HEK293 (cell line): Measurements from ENCODE around the gene MYO1D.
A peak's percentile ranks its signal among the peaks of the same experiment; 100 is the strongest.

Source experiments
- CTCF ChIA-PET: fragments of 350-600 bp; formaldehyde crosslinking; extraction: SDS; loops from one replicate; lab custom pipeline; 2021; ENCODE audit warnings: antibody characterized with exemption; lab: Yijun Ruan, JAX
- POLR2A ChIA-PET: fragments of 300-600 bp; formaldehyde crosslinking; extraction: SDS; loops from one replicate; lab custom pipeline; 2020; ENCODE audit warnings: antibody characterized with exemption, inconsistent platforms; lab: Yijun Ruan, JAX
- H3K27ac ChIP-seq: fragments of 200-500 bp; sonication (Bioruptor generic); 2 replicates; pipeline ENCODE4 v1.5.1; 2014; ENCODE audit warnings: low read depth, low read length, control low read depth, inconsistent platforms; ENCODE audit errors: extremely low read depth
- H3K36me3 ChIP-seq, 2 experiments: fragments of 200-500 bp in 1 of 2; sonication (Bioruptor generic) in 1 of 2; 1 replicate in 1 of 2; 2 replicates in 1 of 2; pipeline ENCODE4 v1.5.1; 2014 to 2017; ENCODE audit warnings: inconsistent platforms in 2 of 2, low read length in 2 of 2; ENCODE audit not compliant: control insufficient read depth in 2 of 2, insufficient read depth in 1 of 2
- H3K4me1 ChIP-seq: fragments of 200-500 bp; sonication (Bioruptor generic); 2 replicates; pipeline ENCODE4 v1.5.1; 2014; ENCODE audit warnings: mild to moderate bottlenecking, low read length, inconsistent platforms; ENCODE audit not compliant: control insufficient read depth, insufficient read depth
- H3K4me3 ChIP-seq: 2 replicates; pipeline ENCODE4 v1.5.1; 2011; ENCODE audit warnings: low read depth, mild to moderate bottlenecking, control low read depth, low read length, moderate library complexity
- H3K9me3 ChIP-seq: fragments of 200-500 bp; sonication (Bioruptor generic); 2 replicates; pipeline ENCODE4 v1.5.1; 2014; ENCODE audit warnings: low read depth, low read length, inconsistent platforms; ENCODE audit not compliant: control insufficient read depth, insufficient read depth
- BCL11B ChIP-seq: fragments of 450-650 bp; formaldehyde crosslinking; IDR thresholded peaks from 2 replicates; pipeline ENCODE4 v1.5.1; 2016; ENCODE audit warnings: low read depth, missing biosample characterization, missing genetic modification characterization
- GFI1B ChIP-seq: fragments of 450-650 bp; formaldehyde crosslinking; IDR thresholded peaks from 2 replicates; pipeline ENCODE4 v1.5.1; 2016; ENCODE audit warnings: missing biosample characterization, missing genetic modification characterization
- GLIS2 ChIP-seq: fragments of 450-650 bp; formaldehyde crosslinking; IDR thresholded peaks from 2 replicates; pipeline ENCODE4 v1.5.1; 2016; ENCODE audit warnings: missing biosample characterization, missing genetic modification characterization
- KLF1 ChIP-seq: fragments of 450-650 bp; formaldehyde crosslinking; IDR thresholded peaks from 2 replicates; pipeline ENCODE4 v1.5.1; 2016; ENCODE audit warnings: missing biosample characterization, missing genetic modification characterization
- KLF8 ChIP-seq: fragments of 450-650 bp; formaldehyde crosslinking; IDR thresholded peaks from 2 replicates; pipeline ENCODE4 v1.5.1; 2016; ENCODE audit warnings: missing biosample characterization, missing genetic modification characterization
- SALL2 ChIP-seq: fragments of 450-650 bp; formaldehyde crosslinking; IDR thresholded peaks from 2 replicates; pipeline ENCODE4 v1.5.0; 2017; ENCODE audit warnings: missing biosample characterization, mild to moderate bottlenecking, missing genetic modification characterization, borderline replicate concordance
- TCF7L2 ChIP-seq: IDR thresholded peaks from 2 replicates; pipeline ENCODE4 v1.6.1; 2011; ENCODE audit warnings: low read depth, mild to moderate bottlenecking, inconsistent platforms, low read length, moderate library complexity, borderline replicate concordance
- ZBTB17 ChIP-seq: fragments of 450-650 bp; formaldehyde crosslinking; IDR thresholded peaks from 2 replicates; pipeline ENCODE4 v1.5.1; 2016; ENCODE audit warnings: missing biosample characterization, missing genetic modification characterization
- ZBTB20 ChIP-seq: fragments of 450-650 bp; formaldehyde crosslinking; IDR thresholded peaks from 2 replicates; pipeline ENCODE4 v1.5.1; 2016; ENCODE audit warnings: missing biosample characterization, missing genetic modification characterization
- ZFP3 ChIP-seq: fragments of 450-650 bp; formaldehyde crosslinking; IDR thresholded peaks from 2 replicates; pipeline ENCODE4 v1.5.1; 2016; ENCODE audit warnings: low read depth, missing biosample characterization, missing genetic modification characterization
- ZFP69B ChIP-seq: fragments of 450-650 bp; formaldehyde crosslinking; IDR thresholded peaks from 2 replicates; pipeline ENCODE4 v1.5.1; 2016; ENCODE audit warnings: missing biosample characterization, missing genetic modification characterization
- ZNF138 ChIP-seq: fragments of 450-650 bp; formaldehyde crosslinking; IDR thresholded peaks from 2 replicates; pipeline ENCODE4 v1.5.1; 2016; ENCODE audit warnings: missing biosample characterization, missing genetic modification characterization, borderline replicate concordance
- ZNF155 ChIP-seq: fragments of 450-650 bp; formaldehyde crosslinking; IDR thresholded peaks from 2 replicates; pipeline ENCODE4 v1.5.1; 2016; ENCODE audit warnings: missing biosample characterization, missing genetic modification characterization
- ZNF24 ChIP-seq: fragments of 450-650 bp; formaldehyde crosslinking; IDR thresholded peaks from 2 replicates; pipeline ENCODE4 v1.5.1; 2016; ENCODE audit warnings: missing biosample characterization, missing genetic modification characterization
- ZNF274 ChIP-seq, 2 experiments: fragments of 200-500 bp in 1 of 2; fragments of 450-650 bp in 1 of 2; sonication (Bioruptor generic) in 1 of 2; formaldehyde crosslinking in 1 of 2; IDR thresholded peaks; 2 replicates each; pipeline versions ENCODE4 v1.5.1 to v1.6.1; 2014 to 2016; ENCODE audit warnings: borderline replicate concordance in 1 of 2, inconsistent platforms in 1 of 2, low read length in 1 of 2, missing biosample characterization in 1 of 2, missing genetic modification characterization in 1 of 2
- ZNF302 ChIP-seq: fragments of 450-650 bp; formaldehyde crosslinking; IDR thresholded peaks from 2 replicates; pipeline ENCODE4 v1.5.1; 2016; ENCODE audit warnings: missing biosample characterization, missing genetic modification characterization, low read depth
- ZNF391 ChIP-seq: fragments of 450-650 bp; formaldehyde crosslinking; IDR thresholded peaks from 2 replicates; pipeline ENCODE4 v1.5.1; 2016; ENCODE audit warnings: low read depth, missing biosample characterization, missing genetic modification characterization, borderline replicate concordance
- ZNF623 ChIP-seq: fragments of 450-650 bp; formaldehyde crosslinking; IDR thresholded peaks from 2 replicates; pipeline ENCODE4 v1.5.1; 2016; ENCODE audit warnings: missing biosample characterization, missing genetic modification characterization
- ZNF629 ChIP-seq: fragments of 450-650 bp; formaldehyde crosslinking; IDR thresholded peaks from 2 replicates; pipeline ENCODE4 v1.5.1; 2017; ENCODE audit warnings: missing biosample characterization, missing genetic modification characterization
- ZNF670 ChIP-seq: fragments of 450-650 bp; formaldehyde crosslinking; IDR thresholded peaks from 2 replicates; pipeline ENCODE4 v1.5.1; 2016; ENCODE audit warnings: missing biosample characterization, missing genetic modification characterization, low read depth
- ZNF830 ChIP-seq: fragments of 450-650 bp; IDR thresholded peaks from 2 replicates; pipeline ENCODE4 v1.5.0; 2018; ENCODE audit warnings: missing biosample characterization, missing genetic modification characterization, low read depth, mild to moderate bottlenecking, moderate library complexity
- TF ChIP-seq, protein P1 (sequence below): fragments of 450-650 bp; formaldehyde crosslinking; IDR thresholded peaks from 2 replicates; pipeline ENCODE4 v1.5.1; 2016; ENCODE audit warnings: missing biosample characterization, missing genetic modification characterization
- TF ChIP-seq, protein P2 (sequence below): fragments of 450-650 bp; formaldehyde crosslinking; IDR thresholded peaks from 2 replicates; pipeline ENCODE4 v1.5.1; 2016; ENCODE audit warnings: missing biosample characterization, missing genetic modification characterization
- TF ChIP-seq, protein P3 (sequence below): fragments of 450-650 bp; formaldehyde crosslinking; IDR thresholded peaks from 2 replicates; pipeline ENCODE4 v1.5.1; 2016; ENCODE audit warnings: missing biosample characterization, missing genetic modification characterization
- TF ChIP-seq, protein P4 (sequence below): fragments of 450-650 bp; formaldehyde crosslinking; IDR thresholded peaks from 2 replicates; pipeline ENCODE4 v1.5.1; 2016; ENCODE audit warnings: missing biosample characterization, missing genetic modification characterization
- TF ChIP-seq, protein P5 (sequence below): fragments of 450-650 bp; formaldehyde crosslinking; IDR thresholded peaks from 2 replicates; pipeline ENCODE4; 2016; ENCODE audit warnings: missing biosample characterization, missing genetic modification characterization
- TF ChIP-seq, protein P6 (sequence below): fragments of 450-650 bp; IDR thresholded peaks from 2 replicates; pipeline ENCODE4 v1.5.1; 2018; ENCODE audit warnings: missing biosample characterization, mild to moderate bottlenecking, missing genetic modification characterization

Gene MYO1D

DNA sequence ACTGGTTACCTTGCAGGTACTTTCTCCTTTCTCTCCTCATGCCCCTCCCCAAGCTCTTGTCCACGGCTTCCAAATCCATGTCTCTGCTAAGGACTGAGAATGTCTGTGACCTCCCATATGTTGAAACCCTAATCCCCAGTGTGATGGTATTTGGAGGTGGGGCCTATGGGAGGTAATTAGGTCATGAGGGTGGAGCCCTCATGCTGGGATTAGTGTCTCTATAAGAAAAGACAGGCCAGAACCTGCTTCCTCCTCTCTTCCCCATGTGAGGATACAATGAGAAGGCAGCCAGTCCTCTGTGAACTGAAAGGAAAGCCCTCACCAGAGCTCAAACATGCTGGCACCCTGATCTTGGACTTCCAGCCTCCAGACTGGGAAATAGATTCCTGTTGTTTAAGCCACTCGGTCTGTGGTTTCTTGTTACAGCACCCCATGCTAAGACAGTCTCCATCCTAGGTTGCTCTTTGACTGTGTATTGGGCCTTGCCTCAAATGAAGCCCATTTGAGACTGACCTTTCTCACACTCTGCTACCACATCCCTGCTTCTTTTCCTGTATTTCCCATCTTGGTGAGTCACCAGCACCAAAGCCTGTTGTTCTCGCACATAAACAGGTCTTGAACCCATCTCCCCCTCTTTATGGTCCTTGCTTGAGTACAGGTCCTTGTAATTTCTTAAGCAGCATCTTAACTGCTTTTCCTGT is 255.2 kb downstream of the MYO1D start (continued):
- TF ChIP-seq ZFP69B (tag by site-specific recombination), result 0 out of 2 replicates have a peak, but pooled peaks have one; percentile 27
- 0 out of 2 replicates have a peak, but pooled peaks have one; percentile 46 for TF ChIP-seq KLF1 (tag by site-specific recombination)
- no peak for TF ChIP-seq ZNF623
- TF ChIP-seq ZNF391 (tag by site-specific recombination), result no peak
- TF ChIP-seq, protein P1, sequence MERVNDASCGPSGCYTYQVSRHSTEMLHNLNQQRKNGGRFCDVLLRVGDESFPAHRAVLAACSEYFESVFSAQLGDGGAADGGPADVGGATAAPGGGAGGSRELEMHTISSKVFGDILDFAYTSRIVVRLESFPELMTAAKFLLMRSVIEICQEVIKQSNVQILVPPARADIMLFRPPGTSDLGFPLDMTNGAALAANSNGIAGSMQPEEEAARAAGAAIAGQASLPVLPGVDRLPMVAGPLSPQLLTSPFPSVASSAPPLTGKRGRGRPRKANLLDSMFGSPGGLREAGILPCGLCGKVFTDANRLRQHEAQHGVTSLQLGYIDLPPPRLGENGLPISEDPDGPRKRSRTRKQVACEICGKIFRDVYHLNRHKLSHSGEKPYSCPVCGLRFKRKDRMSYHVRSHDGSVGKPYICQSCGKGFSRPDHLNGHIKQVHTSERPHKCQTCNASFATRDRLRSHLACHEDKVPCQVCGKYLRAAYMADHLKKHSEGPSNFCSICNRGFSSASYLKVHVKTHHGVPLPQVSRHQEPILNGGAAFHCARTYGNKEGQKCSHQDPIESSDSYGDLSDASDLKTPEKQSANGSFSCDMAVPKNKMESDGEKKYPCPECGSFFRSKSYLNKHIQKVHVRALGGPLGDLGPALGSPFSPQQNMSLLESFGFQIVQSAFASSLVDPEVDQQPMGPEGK, result no peak
- TF ChIP-seq, protein P2, sequence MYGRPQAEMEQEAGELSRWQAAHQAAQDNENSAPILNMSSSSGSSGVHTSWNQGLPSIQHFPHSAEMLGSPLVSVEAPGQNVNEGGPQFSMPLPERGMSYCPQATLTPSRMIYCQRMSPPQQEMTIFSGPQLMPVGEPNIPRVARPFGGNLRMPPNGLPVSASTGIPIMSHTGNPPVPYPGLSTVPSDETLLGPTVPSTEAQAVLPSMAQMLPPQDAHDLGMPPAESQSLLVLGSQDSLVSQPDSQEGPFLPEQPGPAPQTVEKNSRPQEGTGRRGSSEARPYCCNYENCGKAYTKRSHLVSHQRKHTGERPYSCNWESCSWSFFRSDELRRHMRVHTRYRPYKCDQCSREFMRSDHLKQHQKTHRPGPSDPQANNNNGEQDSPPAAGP (tag by site-specific recombination), result no peak
- TF ChIP-seq ZNF138 (tag by site-specific recombination), result no peak
- peak; percentile 79 for TF ChIP-seq ZBTB17 (tag by site-specific recombination)
- no peak for TF ChIP-seq SALL2 (tag by site-specific recombination)
- TF ChIP-seq, protein P3, sequence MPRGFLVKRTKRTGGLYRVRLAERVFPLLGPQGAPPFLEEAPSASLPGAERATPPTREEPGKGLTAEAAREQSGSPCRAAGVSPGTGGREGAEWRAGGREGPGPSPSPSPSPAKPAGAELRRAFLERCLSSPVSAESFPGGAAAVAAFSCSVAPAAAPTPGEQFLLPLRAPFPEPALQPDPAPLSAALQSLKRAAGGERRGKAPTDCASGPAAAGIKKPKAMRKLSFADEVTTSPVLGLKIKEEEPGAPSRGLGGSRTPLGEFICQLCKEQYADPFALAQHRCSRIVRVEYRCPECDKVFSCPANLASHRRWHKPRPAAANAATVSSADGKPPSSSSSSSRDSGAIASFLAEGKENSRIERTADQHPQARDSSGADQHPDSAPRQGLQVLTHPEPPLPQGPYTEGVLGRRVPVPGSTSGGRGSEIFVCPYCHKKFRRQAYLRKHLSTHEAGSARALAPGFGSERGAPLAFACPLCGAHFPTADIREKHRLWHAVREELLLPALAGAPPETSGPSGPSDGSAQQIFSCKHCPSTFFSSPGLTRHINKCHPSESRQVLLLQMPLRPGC (tag by site-specific recombination), result peak; percentile 69; the same call in 1 of the 2 replicates
- no peak for TF ChIP-seq ZNF670

DNA sequence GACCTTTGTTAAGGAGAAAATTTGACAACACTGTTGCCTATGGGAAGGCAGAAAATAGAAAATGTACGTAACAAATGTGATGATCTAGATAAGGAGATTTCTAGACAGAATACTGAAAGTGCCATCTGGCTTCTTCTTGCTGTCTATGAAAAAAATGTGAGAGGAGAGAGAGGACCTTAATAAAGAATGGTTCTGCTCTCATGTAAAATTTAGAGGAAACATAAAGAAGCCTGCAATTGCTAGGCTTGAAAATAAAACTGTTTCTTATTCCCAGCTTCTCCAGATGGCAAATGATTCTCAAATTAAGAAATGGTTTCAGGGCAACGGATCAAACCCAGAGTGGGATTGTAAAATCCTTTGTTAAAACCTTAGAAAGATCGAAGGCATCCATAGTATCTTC is 261.6 kb downstream of the MYO1D start:
- CTCF ChIA-PET, result interaction anchor here (1.0 kb wide), 1 partner anchor 154 kb away, joined by 3 read pairs; no protein-coding TSS in a partner anchor
- no peak overlapping the region for H3K4me3 ChIP-seq
- POLR2A ChIA-PET, result no interaction called here
- H3K27ac ChIP-seq, result no peak overlapping the region
- TF ChIP-seq, protein P4, sequence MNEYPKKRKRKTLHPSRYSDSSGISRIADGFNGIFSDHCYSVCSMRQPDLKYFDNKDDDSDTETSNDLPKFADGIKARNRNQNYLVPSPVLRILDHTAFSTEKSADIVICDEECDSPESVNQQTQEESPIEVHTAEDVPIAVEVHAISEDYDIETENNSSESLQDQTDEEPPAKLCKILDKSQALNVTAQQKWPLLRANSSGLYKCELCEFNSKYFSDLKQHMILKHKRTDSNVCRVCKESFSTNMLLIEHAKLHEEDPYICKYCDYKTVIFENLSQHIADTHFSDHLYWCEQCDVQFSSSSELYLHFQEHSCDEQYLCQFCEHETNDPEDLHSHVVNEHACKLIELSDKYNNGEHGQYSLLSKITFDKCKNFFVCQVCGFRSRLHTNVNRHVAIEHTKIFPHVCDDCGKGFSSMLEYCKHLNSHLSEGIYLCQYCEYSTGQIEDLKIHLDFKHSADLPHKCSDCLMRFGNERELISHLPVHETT (tag by site-specific recombination), result no peak
- TF ChIP-seq GLIS2 (tag by site-specific recombination), result no peak
- TF ChIP-seq GFI1B (tag by site-specific recombination), result no peak
- no peak for TF ChIP-seq BCL11B
- no peak for TF ChIP-seq ZNF155 (tag by site-specific recombination)
- TF ChIP-seq, protein P5, sequence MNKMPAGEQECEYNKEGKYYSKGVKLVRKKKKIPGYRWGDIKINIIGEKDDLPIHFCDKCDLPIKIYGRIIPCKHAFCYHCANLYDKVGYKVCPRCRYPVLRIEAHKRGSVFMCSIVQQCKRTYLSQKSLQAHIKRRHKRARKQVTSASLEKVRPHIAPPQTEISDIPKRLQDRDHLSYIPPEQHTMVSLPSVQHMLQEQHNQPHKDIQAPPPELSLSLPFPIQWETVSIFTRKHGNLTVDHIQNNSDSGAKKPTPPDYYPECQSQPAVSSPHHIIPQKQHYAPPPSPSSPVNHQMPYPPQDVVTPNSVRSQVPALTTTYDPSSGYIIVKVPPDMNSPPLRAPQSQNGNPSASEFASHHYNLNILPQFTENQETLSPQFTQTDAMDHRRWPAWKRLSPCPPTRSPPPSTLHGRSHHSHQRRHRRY, result no peak
- no peak for TF ChIP-seq ZFP3 (tag by site-specific recombination)
- TF ChIP-seq KLF8 (tag by site-specific recombination), result no peak
- no peak for TF ChIP-seq ZNF629 (tag by site-specific recombination)
- no peak for TF ChIP-seq ZNF274 (IDR thresholded peaks at IDR 0.05; ENCODE audit: low read length)
- no peak for TF ChIP-seq ZNF274 (tag by site-specific recombination; IDR thresholded peaks at IDR 0.05; ENCODE audit: borderline replicate concordance)
- no peak for TF ChIP-seq ZBTB20 (tag by site-specific recombination)
- no peak for TF ChIP-seq ZNF24
- TF ChIP-seq, protein P6, sequence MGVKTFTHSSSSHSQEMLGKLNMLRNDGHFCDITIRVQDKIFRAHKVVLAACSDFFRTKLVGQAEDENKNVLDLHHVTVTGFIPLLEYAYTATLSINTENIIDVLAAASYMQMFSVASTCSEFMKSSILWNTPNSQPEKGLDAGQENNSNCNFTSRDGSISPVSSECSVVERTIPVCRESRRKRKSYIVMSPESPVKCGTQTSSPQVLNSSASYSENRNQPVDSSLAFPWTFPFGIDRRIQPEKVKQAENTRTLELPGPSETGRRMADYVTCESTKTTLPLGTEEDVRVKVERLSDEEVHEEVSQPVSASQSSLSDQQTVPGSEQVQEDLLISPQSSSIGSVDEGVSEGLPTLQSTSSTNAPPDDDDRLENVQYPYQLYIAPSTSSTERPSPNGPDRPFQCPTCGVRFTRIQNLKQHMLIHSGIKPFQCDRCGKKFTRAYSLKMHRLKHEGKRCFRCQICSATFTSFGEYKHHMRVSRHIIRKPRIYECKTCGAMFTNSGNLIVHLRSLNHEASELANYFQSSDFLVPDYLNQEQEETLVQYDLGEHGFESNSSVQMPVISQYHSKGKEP (tag by site-specific recombination), result no peak
- TF ChIP-seq TCF7L2, result no peak
- TF ChIP-seq ZNF302 (tag by site-specific recombination), result no peak
- TF ChIP-seq ZNF830 (tag by site-specific recombination), result no peak
- TF ChIP-seq, all 188 proteins: peak for 0
- H3K4me1 ChIP-seq, result no peaks in the 10 kb centered on the region
- no peaks in the 10 kb centered on the region for H3K36me3 ChIP-seq
- H3K9me3 ChIP-seq, result no peaks in the 10 kb centered on the region
